ENCODE results near the gene PIP4K2C. TPM values are rescaled to one million over a fixed set of nuclear protein-coding genes. Genes with fewer than 3 reads are reported as not detected.

PIP4K2C gene
- total RNA-seq, 4 donors from 2014 or later = 21.7 to 38.7 (median 33.1) TPM

DNA sequence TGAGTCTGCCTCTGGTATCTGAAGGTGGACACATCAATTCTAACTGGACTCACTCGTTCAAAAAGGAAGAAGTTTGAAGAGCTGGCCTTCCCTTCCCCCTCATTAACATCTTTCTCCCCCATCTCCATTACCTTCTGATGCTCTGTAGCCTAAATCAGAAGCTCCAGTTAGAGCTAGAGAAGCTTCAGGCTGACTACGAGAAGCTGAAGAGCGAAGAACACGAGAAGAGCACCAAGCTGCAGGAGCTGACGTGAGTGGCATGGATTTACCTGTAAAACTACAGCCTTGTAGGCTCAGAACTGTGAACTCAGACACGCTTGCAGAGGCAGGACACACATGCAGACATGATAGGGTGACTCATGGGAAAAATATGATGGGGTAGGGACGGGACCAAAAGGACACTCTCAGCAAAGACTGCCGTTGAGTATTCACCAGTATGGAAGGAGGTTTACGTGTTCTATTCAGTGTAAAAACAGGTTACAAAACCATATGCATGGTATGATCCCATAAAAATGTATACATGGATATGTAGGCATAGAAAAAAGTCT, 14.3 kb upstream of the PIP4K2C start:
- no peak overlapping the region for H3K27ac ChIP-seq

DNA sequence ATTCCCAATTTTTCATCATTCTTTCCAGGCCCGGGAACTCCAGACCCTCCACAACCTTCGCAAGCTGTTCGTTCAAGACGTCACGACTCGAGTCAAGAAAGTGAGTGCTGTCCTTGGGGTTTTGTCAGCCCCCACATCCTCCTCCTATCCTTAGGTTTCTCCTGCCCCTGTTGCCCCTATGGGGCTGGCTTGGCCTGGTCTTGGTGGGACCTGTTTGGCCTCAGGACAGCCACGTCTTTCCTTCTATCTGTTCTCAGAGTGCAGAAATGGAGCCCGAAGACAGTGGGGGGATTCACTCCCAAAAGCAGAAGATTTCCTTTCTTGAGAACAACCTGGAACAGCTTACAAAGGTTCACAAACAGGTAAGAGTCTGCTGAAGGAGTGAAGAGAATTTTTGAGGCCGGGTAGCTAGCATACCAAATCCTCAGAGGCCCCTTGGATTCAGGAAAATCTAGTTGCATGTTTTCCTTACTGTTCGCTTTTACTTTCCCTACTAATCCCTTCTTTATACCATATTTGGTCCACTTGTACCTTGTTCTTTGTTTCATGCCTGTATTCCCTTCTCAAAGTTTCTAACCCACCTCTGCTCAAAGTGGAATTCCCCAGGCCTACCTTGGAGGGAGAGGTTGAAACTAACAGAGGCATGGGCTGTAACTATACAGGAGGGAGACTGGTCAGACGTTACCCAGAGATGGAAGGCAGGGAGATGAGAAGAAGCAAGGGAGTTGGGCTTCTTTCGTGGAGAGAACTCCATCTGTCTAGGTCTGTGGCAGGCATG, 12.8 kb upstream of the PIP4K2C start:
- H3K4me3 ChIP-seq = no peak overlapping the region
- WGBS, 2 donors (ENCODE audit: low coverage in 1 of 2) = 80 to 84% methylated on average over 7 to 12 of the region's 12 CpGs
- no peak overlapping the region for H3K27ac ChIP-seq
- H3K27me3 ChIP-seq = no peaks in the 10 kb centered on the region
- no peaks in the 10 kb centered on the region for H3K9me3 ChIP-seq
- H3K4me1 ChIP-seq = no peaks in the 10 kb centered on the region
- TF ChIP-seq POLR2A (IDR thresholded peaks at IDR 0.05) = no peak
- TF ChIP-seq EP300 (IDR thresholded peaks at IDR 0.05) = no peak
- TF ChIP-seq POLR2AphosphoS5 (IDR thresholded peaks at IDR 0.05) = no peak
- TF ChIP-seq CTCF (IDR thresholded peaks at IDR 0.05) = no peak
- peaks cover 0 to 39% of the 10 kb centered on the region in 2 donors for H3K36me3 ChIP-seq
- ATAC-seq = no peak

More for the DNA sequence above, 14.3 kb upstream of the PIP4K2C start:
- WGBS, 2 donors (ENCODE audit: low coverage in 1 of 2) = 69 to 74% methylated on average over 3 to 7 of the region's 9 CpGs
- Histone ChIP-seq H3K36me3 (peaks cover 0 to 52% of the 10 kb centered on the region in 2 donors), H3K9me3 (no peaks in the 10 kb centered on the region), H3K4me1 (no peaks in the 10 kb centered on the region), H3K27me3 (no peaks in the 10 kb centered on the region), H3K4me3 (no peak overlapping the region)
- TF ChIP-seq CTCF (IDR thresholded peaks at IDR 0.05) = no peak
- TF ChIP-seq POLR2AphosphoS5 (IDR thresholded peaks at IDR 0.05) = no peak
- TF ChIP-seq POLR2A (IDR thresholded peaks at IDR 0.05) = no peak
- TF ChIP-seq EP300 (IDR thresholded peaks at IDR 0.05) = no peak
- ATAC-seq = no peak

- no peak for ATAC-seq
- TF ChIP-seq POLR2AphosphoS5 (IDR thresholded peaks at IDR 0.05) (no peak), CTCF (IDR thresholded peaks at IDR 0.05) (no peak), EP300 (IDR thresholded peaks at IDR 0.05) (no peak), POLR2A (IDR thresholded peaks at IDR 0.05) (no peak)
Measured at GRCh38 chr12:57579011-57579410, 12.0 kb upstream of the PIP4K2C start.

GRCh38 chr12:57579677-57580465, 11.1 kb upstream of the PIP4K2C start:
- WGBS, 2 donors (ENCODE audit: low coverage in 1 of 2) = 71 to 77% methylated on average over 5 to 7 of the region's 8 CpGs
- no peak for TF ChIP-seq POLR2A (IDR thresholded peaks at IDR 0.05)
- no peak for TF ChIP-seq CTCF (IDR thresholded peaks at IDR 0.05)
- TF ChIP-seq EP300 (IDR thresholded peaks at IDR 0.05) = no peak
- no peak for TF ChIP-seq POLR2AphosphoS5 (IDR thresholded peaks at IDR 0.05)
- no peak for ATAC-seq

More at GRCh38 chr12:57579011-57579410, 12.0 kb upstream of the PIP4K2C start:
- no peaks in the 10 kb centered on the region for H3K4me1 ChIP-seq
- H3K9me3 ChIP-seq = no peaks in the 10 kb centered on the region
- H3K4me3 ChIP-seq = no peak overlapping the region
- peaks cover 0 to 36% of the 10 kb centered on the region in 2 donors for H3K36me3 ChIP-seq
- no peak overlapping the region for H3K27ac ChIP-seq
- WGBS, 2 donors (ENCODE audit: low coverage in 1 of 2) = 80% methylated on average over 2 of the region's 2 CpGs
- H3K27me3 ChIP-seq = no peaks in the 10 kb centered on the region

More at GRCh38 chr12:57579677-57580465, 11.1 kb upstream of the PIP4K2C start:
- Histone ChIP-seq H3K27ac (no peak overlapping the region), H3K36me3 (peaks cover 0 to 36% of the 10 kb centered on the region in 2 donors), H3K27me3 (no peaks in the 10 kb centered on the region), H3K4me1 (no peaks in the 10 kb centered on the region), H3K4me3 (no peak overlapping the region), H3K9me3 (no peaks in the 10 kb centered on the region)
